22Rv1 (cell line): Measurements from ENCODE around the gene STK32A.

Experiments
- CTCF ChIP-seq: fragments of 450-650 bp; IDR thresholded peaks from 2 replicates; pipeline ENCODE4 v1.5.1; 2017; ENCODE audit warnings: mild to moderate bottlenecking
- ZFX ChIP-seq: fragments of 450-650 bp; IDR thresholded peaks from 2 replicates; pipeline ENCODE4 v1.6.1; 2017; ENCODE audit warnings: antibody characterized with exemption, borderline replicate concordance

- no peak for TF ChIP-seq CTCF
- TF ChIP-seq ZFX: no peak
Measured at GRCh38 chr5:147204576-147204975, 30.2 kb upstream of the STK32A start.
